Breast epithelium (tissue), 3 donors: Measurements from ENCODE around the gene SRCAP.

Source experiments
- CTCF ChIP-seq, 3 donors: fragments of 450-650 bp; IDR thresholded peaks; one replicate each; pipeline ENCODE4 v1.5.1; 2016 to 2017; ENCODE audit warnings: antibody characterized with exemption in 3 of 3, mild to moderate bottlenecking in 3 of 3, moderate library complexity in 3 of 3
- POLR2A ChIP-seq: fragments of 450-650 bp; IDR thresholded peaks from one replicate; pipeline ENCODE4 v1.6.1; 2016; ENCODE audit warnings: antibody characterized with exemption, mild to moderate bottlenecking, moderate library complexity
- POLR2AphosphoS5 ChIP-seq, 3 donors: sonication (generic); formaldehyde crosslinking; IDR thresholded peaks; one replicate each; pipeline ENCODE4 v1.6.1; 2017; ENCODE audit warnings: antibody characterized with exemption in 3 of 3

GRCh38 chr16:30741461-30741914 lies 42.5 kb downstream of the SRCAP start:
- no peak for TF ChIP-seq CTCF (IDR thresholded peaks at IDR 0.05)
- peak; percentile 33 to 79 (median 78) for TF ChIP-seq POLR2AphosphoS5 (IDR thresholded peaks at IDR 0.05)
- no peak for TF ChIP-seq POLR2A
